ENCODE results near the gene SLC40A1. TPM values are rescaled to one million over a fixed set of nuclear protein-coding genes. Genes with fewer than 3 reads are reported as not detected.
A peak's percentile ranks its signal among the peaks of the same experiment; 100 is the strongest.

Gene SLC40A1
- total RNA-seq (2014; rRNA removed; shearing (Covaris generic)), result 44.9 and 48.3 TPM in 2 replicates

GRCh38 chr2:189580658-189581353 is at the start of gene SLC40A1:
SLC40A1 (minus strand) TSS chr2:189580786; CDS start chr2:189580460, 326 bp downstream.
- DNase-seq, result peak; percentile 92 to 98
- peaks cover 7% of the 10 kb centered on the region for H3K4me1 ChIP-seq
- no peaks in the 10 kb centered on the region for H3K9me3 ChIP-seq (replicated peaks)
- H3K4me3 ChIP-seq, result peak within 1 kb of the TSS; percentile 69
- peak within 1 kb of the TSS; percentile 43 for H3K27ac ChIP-seq
- H3K27me3 ChIP-seq, result 0 out of 2 replicates have a peak, but pooled peaks cover 2% of the 10 kb centered on the region
- no peaks in the 10 kb centered on the region for H3K36me3 ChIP-seq

GRCh38 chr2:189629531-189630453 is 49.2 kb upstream of the SLC40A1 start:
- H3K36me3 ChIP-seq, result no peaks in the 10 kb centered on the region
- DNase-seq, result no peak
- H3K4me3 ChIP-seq, result no peak overlapping the region
- H3K9me3 ChIP-seq (replicated peaks), result no peaks in the 10 kb centered on the region
- peaks cover 2% of the 10 kb centered on the region; the same call in 1 of the 2 replicates for H3K4me1 ChIP-seq
- no peaks in the 10 kb centered on the region for H3K27me3 ChIP-seq
- no peak overlapping the region for H3K27ac ChIP-seq

GRCh38 chr2:189628817-189629530 is 48.4 kb upstream of the SLC40A1 start:
- H3K27ac ChIP-seq, result no peak overlapping the region

GRCh38 chr2:189627789-189628188 is 47.2 kb upstream of the SLC40A1 start:
- DNase-seq, result no peak
- H3K4me3 ChIP-seq, result no peak overlapping the region
- no peaks in the 10 kb centered on the region for H3K27me3 ChIP-seq
- peaks cover 2% of the 10 kb centered on the region; the same call in 1 of the 2 replicates for H3K4me1 ChIP-seq
- no peaks in the 10 kb centered on the region for H3K36me3 ChIP-seq
- no peaks in the 10 kb centered on the region for H3K9me3 ChIP-seq (replicated peaks)
- no peak overlapping the region for H3K27ac ChIP-seq

More at GRCh38 chr2:189628817-189629530, 48.4 kb upstream of the SLC40A1 start:
- Histone ChIP-seq H3K27me3 (no peaks in the 10 kb centered on the region), H3K36me3 (no peaks in the 10 kb centered on the region), H3K4me1 (peaks cover 2% of the 10 kb centered on the region; the same call in 1 of the 2 replicates), H3K4me3 (no peak overlapping the region), H3K9me3 (replicated peaks) (no peaks in the 10 kb centered on the region)
- peak in 1 of 2 experiments; percentile 38 for DNase-seq

GRCh38 chr2:189625636-189626035 is 45.0 kb upstream of the SLC40A1 start:
- Histone ChIP-seq H3K4me3 (no peak overlapping the region), H3K27me3 (no peaks in the 10 kb centered on the region), H3K4me1 (0 out of 2 replicates have a peak, but pooled peaks cover 2% of the 10 kb centered on the region), H3K9me3 (replicated peaks) (no peaks in the 10 kb centered on the region), H3K27ac (no peak overlapping the region), H3K36me3 (no peaks in the 10 kb centered on the region)
- no peak for DNase-seq

- Histone ChIP-seq H3K36me3 (no peaks in the 10 kb centered on the region), H3K4me1 (0 out of 2 replicates have a peak, but pooled peaks cover 2% of the 10 kb centered on the region), H3K9me3 (replicated peaks) (no peaks in the 10 kb centered on the region), H3K27ac (no peak overlapping the region), H3K4me3 (no peak overlapping the region), H3K27me3 (no peaks in the 10 kb centered on the region)
- DNase-seq, result no peak
These were observed 44.2 kb upstream of the SLC40A1 start for GRCh38 chr2:189624648-189625355.

- no peak for DNase-seq
- Histone ChIP-seq H3K4me1 (no peaks in the 10 kb centered on the region), H3K27me3 (no peaks in the 10 kb centered on the region), H3K4me3 (no peak overlapping the region), H3K36me3 (no peaks in the 10 kb centered on the region), H3K9me3 (replicated peaks) (no peaks in the 10 kb centered on the region), H3K27ac (no peak overlapping the region)
These were observed 42.5 kb upstream of the SLC40A1 start for GRCh38 chr2:189623049-189623448.

GRCh38 chr2:189621781-189622180 is 41.2 kb upstream of the SLC40A1 start:
- Histone ChIP-seq H3K27me3 (no peaks in the 10 kb centered on the region), H3K4me1 (no peaks in the 10 kb centered on the region), H3K27ac (no peak overlapping the region), H3K9me3 (replicated peaks) (no peaks in the 10 kb centered on the region), H3K4me3 (no peak overlapping the region), H3K36me3 (no peaks in the 10 kb centered on the region)
- no peak for DNase-seq

GRCh38 chr2:189618197-189618596 is 37.6 kb upstream of the SLC40A1 start:
- no peak overlapping the region for H3K4me3 ChIP-seq
- no peaks in the 10 kb centered on the region for H3K36me3 ChIP-seq
- DNase-seq, result no peak

GRCh38 chr2:189614585-189614984 is 34.0 kb upstream of the SLC40A1 start:
- H3K27ac ChIP-seq, result no peak overlapping the region
- no peaks in the 10 kb centered on the region for H3K27me3 ChIP-seq
- DNase-seq, result no peak
- no peaks in the 10 kb centered on the region for H3K9me3 ChIP-seq (replicated peaks)
- no peaks in the 10 kb centered on the region for H3K36me3 ChIP-seq
- H3K4me1 ChIP-seq, result peaks cover 20% of the 10 kb centered on the region
- H3K4me3 ChIP-seq, result no peak overlapping the region

More at GRCh38 chr2:189618197-189618596, 37.6 kb upstream of the SLC40A1 start:
- Histone ChIP-seq H3K27me3 (no peaks in the 10 kb centered on the region), H3K4me1 (peaks cover 17% of the 10 kb centered on the region), H3K9me3 (replicated peaks) (no peaks in the 10 kb centered on the region), H3K27ac (no peak overlapping the region)

GRCh38 chr2:189613650-189614420 is 33.2 kb upstream of the SLC40A1 start:
- DNase-seq, result peak; percentile 50 to 86

GRCh38 chr2:189613077-189613636 is 32.6 kb upstream of the SLC40A1 start:
- Histone ChIP-seq H3K27ac (no peak overlapping the region), H3K36me3 (no peaks in the 10 kb centered on the region), H3K4me1 (peaks cover 20% of the 10 kb centered on the region), H3K9me3 (replicated peaks) (no peaks in the 10 kb centered on the region), H3K27me3 (no peaks in the 10 kb centered on the region), H3K4me3 (no peak overlapping the region)
- DNase-seq, result peak in 1 of 2 experiments; percentile 37

More at GRCh38 chr2:189613650-189614420, 33.2 kb upstream of the SLC40A1 start:
- Histone ChIP-seq H3K27ac (no peak overlapping the region), H3K9me3 (replicated peaks) (no peaks in the 10 kb centered on the region), H3K4me1 (peaks cover 20% of the 10 kb centered on the region), H3K4me3 (no peak overlapping the region), H3K36me3 (no peaks in the 10 kb centered on the region), H3K27me3 (no peaks in the 10 kb centered on the region)

- Histone ChIP-seq H3K27me3 (no peaks in the 10 kb centered on the region), H3K36me3 (no peaks in the 10 kb centered on the region), H3K9me3 (replicated peaks) (no peaks in the 10 kb centered on the region), H3K27ac (no peak overlapping the region), H3K4me1 (peaks cover 20% of the 10 kb centered on the region), H3K4me3 (no peak overlapping the region)
- no peak for DNase-seq
These were observed 30.1 kb upstream of the SLC40A1 start for GRCh38 chr2:189610700-189611099.

All from SJCRH30 (cell line).